CD4-positive, alpha-beta T cell treated with Interleukin-4 for 1 hour (primary cell): ENCODE results near the gene PPP6R3.
"Not testable (repeated sequence)": the region's sequence is repeated elsewhere in the genome, so short reads cannot be mapped to it uniquely, and the experiment has no call there.

ENCODE experiments used
- DNase-seq, 2 donors: peaks; one replicate each; pipeline ENCODE4 v3.0.0-alpha.2; 2020 to 2022

The PPP6R3 gene

GRCh38 chr11:68457898-68458249 is 2.7 kb upstream of the PPP6R3 start:
- no peak for DNase-seq

DNA sequence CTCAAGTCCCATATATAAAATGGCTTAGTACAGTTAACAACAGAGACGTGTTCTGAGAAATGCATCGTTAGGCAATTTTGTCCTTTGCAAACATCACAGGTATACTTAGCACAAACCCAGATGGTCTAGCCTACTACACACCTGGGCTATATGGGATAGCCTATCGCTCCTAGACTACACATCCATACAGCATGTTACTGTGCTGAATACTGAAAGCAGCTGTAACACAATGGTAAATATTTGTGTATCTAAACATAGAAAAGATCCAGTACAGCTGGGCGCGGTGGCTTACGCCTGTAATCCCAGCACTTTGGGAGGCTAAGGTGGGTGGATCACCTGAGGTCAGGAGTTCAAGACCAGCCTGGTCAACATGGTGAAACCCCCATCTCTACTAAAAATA is 2.2 kb upstream of the PPP6R3 start:
- DNase-seq, result not testable (repeated sequence)

DNA sequence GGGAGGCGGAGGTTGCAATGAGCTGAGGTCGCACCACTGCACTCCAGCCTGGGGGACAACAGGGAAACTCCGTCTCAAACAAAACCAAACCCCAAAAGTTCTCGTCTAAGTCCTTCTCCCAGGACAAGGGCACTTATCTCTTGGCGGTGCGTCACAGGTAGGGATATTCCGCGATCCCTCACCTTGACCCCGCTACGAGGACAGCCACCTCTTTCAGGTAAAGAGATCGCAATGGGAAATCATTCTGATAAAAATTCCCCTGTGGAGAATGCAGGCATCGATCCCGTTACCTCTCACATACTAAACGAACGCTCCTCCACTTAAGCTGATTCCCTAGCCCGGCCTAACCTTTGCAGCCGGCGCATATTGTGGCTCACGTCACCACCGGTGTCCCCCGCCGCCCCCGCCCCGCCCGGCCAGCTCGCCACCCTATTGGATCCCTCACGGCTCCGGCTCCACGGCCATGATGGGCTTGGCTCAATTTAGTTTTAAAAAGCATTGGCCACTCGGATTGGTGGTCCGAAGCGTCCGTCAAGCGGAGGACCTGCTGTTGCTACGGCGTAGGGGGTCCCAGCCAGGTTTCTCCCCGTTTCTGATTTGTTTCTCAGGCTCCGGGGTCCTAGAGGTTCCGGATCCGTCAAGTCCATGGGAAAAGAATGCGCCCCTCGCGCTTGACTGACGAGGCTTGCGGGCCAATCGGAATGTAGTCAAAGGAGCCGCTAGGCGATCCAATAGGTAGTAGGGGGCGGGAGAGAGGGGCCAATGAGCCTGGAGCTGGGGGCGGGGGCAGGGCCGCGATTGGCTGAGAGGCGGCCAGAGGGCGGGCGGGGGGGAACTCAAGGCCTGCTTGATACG is 439 bp upstream of the PPP6R3 start:
- peak; percentile 95 to 96 for DNase-seq

DNA sequence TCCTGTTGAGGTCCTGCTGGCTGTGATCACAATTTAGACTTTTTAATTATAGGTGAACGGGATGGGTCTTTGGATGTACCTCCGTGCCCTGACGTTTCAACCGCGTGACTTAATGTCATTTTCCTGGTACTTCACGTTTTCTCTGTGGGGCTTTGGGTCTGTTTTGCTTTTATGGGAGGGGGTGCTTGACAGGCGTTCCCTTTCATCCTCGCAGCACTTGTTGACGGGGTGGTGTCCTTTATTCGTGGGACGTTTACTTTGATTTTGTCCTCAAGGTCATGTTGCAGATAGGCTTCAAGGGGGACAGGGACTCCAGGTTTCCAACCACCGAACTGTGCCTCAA is 994 bp downstream of the PPP6R3 start:
- no peak for DNase-seq

DNA sequence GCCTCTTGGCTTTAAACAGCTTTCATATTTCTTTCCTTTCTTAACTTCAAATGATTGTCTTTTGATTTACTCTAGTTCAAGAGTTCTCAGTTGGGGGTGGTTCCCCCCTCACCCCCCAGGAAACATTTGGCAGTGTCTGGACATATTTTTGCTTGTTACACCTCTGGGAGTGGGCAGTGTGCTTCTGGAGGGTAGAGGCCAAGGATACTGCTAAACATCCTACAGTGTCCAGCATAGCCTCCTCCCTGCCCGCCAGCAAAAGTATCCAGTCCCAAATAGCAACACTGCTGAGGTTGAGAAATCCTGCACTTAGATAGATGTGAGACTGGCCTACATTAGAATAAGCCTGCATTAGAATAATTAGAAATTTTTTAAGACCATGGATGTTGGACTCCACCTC is 3.2 kb downstream of the PPP6R3 start:
- DNase-seq, result no peak

GRCh38 chr11:68467201-68467834 is 6.8 kb downstream of the PPP6R3 start:
- no peak for DNase-seq

DNA sequence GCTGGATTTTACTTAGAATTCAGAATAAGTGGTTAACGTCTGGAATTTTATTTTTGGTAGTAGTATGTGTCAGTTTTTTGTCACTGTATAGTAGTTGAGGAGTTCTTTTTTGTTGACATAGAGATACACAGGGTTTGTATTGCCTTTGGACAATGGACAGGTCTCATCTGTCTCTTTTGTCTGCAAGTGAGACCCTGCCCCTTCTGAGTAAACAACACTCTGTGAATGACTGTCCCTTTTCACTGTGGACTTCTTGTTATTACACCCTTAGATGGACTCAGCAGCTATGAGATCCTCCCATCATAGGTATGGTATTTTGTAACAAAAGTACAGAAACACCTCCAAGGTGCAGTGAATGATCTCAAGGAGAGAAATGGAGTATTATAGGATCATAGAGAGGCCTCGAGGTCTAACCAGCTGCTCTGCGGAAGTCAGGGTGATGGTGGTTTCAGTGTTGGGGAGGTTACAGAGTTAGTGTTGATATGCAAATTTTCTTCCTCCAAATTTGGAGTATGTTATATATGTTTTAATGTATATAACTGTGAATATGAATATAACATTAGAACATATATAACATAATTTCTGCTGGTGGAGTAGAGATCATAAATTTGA is 7.8 kb downstream of the PPP6R3 start:
- peak in 1 of 2 donors; percentile 34 for DNase-seq

- no peak for DNase-seq
Measured at GRCh38 chr11:68469122-68469521, 8.6 kb downstream of the PPP6R3 start.

DNA sequence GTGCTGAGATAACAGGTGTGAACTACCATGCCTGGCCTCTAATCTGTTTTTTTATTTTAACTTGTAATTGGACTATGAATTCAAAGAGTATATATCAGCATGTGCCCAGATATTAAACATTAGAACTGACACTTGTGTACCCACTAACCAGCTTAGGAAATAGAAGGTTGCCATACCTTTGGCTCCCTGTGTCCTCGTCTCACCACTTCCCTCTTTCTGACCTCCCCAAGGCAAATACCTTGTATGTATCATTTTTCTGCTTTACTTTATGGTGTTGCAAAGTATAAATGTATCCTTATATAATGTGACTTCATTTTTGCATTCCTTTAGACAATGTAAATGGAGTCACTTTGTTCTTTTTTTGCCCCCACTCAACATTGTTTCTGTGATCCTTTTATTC is 9.1 kb downstream of the PPP6R3 start:
- no peak for DNase-seq

DNA sequence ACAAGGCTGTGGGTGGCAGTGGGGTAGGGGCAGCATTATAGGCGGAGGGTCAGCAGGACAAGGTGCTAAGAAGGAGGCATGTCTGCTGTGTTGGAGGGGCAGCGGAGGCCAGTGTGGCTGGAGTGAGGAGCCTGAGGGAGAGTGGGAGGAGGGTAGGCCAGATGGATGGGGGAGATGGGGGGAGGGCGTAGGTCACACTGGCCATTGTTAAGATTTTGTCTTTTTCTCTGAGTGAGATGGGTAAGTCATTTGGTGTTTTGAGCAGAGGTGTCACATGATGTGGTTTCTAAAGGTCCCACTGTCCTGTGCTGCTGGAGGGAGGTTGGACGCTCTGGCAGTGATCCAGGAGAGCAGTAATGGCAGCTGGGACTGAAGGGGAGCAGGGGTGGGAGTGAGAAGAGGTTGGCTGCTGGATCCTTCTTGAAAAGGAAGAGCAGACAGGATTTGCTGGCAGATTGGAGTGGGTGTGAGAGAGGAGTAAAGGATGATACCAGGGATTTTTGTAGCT is 9.8 kb downstream of the PPP6R3 start:
- no peak for DNase-seq

- DNase-seq, result peak; percentile 42 to 43
Measured at GRCh38 chr11:68471360-68472340, 11.1 kb downstream of the PPP6R3 start.

- no peak for DNase-seq
Measured at GRCh38 chr11:68472778-68473177, 12.2 kb downstream of the PPP6R3 start.

- DNase-seq, result no peak
Measured at GRCh38 chr11:68473693-68474092, 13.1 kb downstream of the PPP6R3 start.

DNA sequence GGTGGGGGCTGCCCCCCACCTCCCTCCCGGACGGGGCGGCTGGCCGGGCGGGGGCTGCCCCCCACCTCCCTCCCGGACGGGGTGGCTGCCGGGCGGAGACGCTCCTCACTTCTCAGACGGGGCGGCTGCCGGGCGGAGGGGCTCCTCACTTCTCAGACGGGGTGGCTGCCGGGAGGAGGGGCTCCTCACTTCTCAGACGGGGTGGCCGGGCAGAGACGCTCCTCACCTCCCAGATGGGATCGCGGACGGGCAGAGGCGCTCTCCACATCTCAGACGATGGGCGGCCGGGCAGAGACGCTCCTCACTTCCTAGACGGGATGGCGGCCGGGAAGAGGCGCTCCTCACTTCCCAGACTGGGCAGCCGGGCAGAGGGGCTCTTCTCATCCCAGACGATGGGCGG is 15.1 kb downstream of the PPP6R3 start:
- DNase-seq, result not testable (repeated sequence)

DNA sequence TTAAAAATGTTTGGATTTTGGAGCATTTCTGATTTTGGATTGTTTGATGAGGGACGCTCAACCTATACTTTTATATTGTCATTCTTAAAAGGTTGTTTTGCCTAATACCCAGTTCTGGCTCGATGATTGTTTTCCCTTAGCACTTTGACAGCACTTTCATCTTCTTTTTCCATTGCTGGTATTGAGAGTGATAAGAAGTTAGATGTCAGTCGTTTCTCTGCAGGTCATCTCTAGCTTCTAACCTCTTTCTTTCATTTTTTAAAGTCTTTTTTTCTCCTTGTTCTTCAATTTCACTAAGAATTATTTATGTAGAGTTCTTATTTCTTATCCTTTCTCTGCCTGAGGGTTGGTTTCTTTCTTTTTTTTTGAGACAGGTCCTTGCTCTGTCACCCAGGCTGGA is 18.8 kb downstream of the PPP6R3 start:
- DNase-seq, result no peak

DNA sequence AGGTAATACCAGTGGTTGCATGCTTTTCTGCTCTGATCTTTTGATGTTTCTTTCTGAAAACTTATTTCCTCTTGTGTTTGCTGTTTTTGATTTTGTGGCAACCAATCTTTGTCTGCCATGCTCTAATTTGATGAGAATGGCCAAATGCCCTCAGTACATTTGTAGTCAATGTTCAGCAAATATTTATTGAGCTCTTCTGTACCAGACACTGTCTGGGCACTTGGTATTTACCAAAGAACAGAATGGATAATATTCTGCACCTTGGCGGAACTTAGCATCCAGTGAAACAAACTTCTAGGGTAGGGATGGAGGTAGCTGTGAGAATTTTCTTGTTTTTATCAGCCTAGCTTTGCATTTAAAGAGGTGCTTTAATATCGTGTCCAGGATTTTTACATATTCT is 19.6 kb downstream of the PPP6R3 start:
- DNase-seq, result no peak

- DNase-seq, result no peak
Measured at GRCh38 chr11:68480852-68481510, 20.4 kb downstream of the PPP6R3 start.

DNA sequence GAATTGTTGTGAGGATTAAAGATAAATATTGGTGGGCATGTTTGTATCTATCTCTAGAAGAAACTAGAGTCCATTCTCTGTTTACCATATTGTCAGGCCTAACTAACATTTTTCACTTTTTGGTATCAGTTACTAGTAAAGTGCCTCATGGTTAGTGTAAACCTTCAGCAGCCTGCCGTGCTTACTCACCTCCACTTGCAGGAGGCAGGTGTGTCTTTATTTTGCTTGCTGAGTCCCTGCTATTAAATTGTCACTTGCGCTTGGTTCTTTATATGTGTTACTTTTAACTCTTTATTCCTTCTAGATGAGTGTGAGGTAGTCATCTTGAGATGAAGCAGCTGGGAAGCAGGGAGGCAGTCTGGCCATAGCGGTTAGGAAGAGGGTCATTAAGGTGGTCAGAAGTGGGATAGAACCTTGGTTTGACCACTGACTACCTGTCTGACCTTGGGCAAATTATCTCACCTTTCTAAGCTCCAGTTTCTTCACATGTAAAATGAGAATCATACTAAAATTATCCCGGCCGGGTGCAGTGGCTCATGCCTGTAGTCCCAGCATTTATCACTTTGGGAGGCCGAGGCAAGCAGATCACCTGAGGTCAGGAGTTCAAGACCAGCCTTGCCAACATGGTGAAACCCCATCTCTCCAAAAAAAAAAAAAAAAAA is 21.2 kb downstream of the PPP6R3 start:
- no peak for DNase-seq

DNA sequence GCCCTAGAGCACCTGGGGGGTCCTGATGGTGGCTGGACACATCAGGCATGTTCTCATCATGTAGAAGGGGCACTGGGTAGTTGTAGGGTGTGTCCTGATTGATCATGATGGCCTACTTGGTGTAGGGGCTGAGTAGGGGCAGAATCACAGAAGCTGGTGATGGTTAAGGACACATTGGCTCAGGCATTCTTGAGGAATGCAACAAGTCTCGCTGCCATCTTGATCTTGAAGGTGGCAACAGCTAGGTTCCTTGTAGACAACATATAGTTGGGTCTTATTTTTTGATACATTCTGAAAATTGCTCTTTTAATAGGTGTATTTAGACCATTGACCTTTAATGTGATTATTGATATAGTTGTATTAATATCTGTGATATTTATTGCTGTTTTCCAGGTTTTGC is 28.1 kb downstream of the PPP6R3 start:
- DNase-seq, result no peak

DNA sequence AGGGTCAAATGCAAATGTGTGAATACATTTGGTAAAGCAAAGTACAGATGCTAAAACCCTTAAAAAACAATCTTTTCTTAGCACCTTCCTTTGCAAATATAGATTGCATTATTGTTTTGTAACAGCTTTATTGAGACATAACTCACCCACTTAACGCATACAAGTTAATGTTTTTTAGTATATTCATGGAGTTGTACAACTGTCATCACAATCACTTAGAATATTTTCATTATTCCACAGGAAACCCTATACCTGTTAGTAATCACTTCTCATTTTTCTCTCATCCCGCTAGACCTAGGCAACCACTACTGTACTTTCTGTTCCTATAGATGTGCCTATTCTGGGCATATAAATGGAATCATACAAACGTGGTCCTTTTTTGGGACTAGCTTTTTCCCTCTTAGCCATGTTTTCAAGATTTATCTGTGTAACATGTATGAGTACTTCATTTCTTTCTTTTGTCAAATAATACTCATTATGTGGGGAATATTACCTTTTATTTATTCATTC is 34.7 kb downstream of the PPP6R3 start:
- DNase-seq, result no peak

DNA sequence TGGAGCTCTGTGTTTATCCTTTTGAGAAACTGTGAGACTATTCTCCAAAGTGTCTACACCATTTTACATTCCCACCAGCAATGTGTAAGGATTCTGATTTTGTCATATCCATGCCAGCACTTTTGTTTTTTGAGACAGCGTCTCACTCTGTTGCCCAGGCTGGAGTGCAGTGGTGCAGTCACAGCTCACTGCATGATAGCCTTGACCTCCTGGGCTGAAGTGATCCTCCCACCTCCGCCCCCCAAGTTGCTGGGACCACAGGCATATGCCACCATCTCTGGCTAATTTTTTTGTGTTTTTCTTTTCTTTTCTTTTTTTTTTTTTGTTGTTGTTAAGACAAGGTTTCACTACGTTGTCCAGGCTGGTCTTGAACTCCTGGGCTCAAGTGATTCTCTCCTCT is 35.3 kb downstream of the PPP6R3 start:
- no peak for DNase-seq

DNA sequence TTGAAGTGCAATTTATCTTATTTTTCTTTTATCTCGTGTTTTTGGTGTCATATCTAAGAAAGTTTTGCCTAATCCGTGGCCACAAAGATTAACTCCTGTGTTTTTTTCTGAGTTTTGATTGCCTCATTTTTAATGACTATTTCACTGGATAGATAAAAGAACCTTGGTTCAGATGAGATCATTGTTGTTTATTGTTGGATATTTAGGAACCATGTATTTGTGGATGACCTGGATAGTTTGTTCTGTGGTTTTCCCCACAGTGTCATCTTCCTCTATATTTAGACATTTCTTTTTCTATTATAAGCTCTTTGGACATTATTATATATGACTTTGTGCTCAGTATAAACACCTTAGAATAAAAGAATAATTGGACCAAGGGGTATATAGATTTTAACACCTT is 37.2 kb downstream of the PPP6R3 start:
- DNase-seq, result no peak
